OCI-M2 (cell line): ENCODE measurements around the gene CYSLTR2.
"Not testable (repeated sequence)": the region's sequence is repeated elsewhere in the genome, so short reads cannot be mapped to it uniquely, and the experiment has no call there.

Experiments used
- DNase-seq: peaks from one replicate; lab custom pipeline; 2025; ENCODE audit not compliant: unreplicated experiment; lab: John Stamatoyannopoulos, UW

The CYSLTR2 gene

DNA sequence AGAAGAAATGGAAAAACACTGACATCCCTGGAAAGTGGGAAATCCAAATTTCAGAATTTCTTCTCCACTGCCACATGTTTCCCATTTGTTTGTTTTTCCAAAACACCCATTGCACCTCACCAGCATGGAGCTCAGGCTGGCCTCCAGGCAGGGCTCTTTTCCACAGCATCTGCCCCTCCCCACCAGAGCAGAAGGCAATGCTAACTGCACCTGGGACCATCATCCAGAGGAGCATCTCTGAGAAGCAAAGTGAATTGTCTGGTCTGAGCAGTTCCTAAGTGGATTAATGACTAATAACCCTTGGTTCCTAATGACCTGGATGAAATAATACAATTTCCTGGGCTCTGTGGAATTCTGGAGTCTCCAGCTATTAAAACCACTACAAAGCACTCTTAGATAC lies 8.8 kb upstream of the CYSLTR2 start:
- no peak for DNase-seq

DNA sequence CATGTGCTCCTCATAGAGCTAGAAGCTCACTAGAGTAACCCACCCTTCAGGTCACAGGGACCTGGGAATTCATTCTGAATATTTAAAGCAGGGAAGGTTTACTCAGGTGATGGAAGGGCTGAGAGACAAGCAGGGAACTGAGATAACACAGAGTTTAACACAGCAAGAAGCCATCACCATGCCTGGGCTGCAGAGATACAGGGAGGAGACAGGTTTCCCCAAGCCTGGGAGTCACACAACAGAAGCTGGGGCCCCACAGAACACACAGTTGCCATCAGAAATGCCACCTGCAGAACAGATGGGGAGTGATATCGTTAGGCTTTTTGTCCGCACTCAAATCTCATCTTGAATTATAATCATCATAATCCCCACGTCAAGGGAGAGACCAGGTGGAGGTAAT lies 7.9 kb upstream of the CYSLTR2 start:
- no peak for DNase-seq

DNA sequence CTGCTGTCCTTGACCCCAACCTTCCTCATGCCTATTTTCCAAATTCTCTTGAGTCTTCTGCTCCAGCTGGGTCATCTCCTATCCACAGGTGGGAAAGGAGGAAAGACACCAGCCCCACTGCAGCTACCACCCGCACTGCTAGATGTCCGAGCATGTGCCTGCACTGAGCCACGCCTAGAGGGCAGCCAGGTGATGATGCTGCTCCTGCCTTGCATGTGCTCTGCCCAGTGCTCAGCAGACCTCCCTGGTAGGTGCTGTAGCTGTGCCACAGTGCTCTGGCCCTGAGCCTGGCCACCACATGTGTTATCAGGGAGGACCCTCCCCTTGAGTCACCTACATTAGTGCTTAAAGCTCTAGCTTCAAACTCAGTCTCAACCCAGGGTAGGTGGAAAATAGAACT lies 6.9 kb upstream of the CYSLTR2 start:
- no peak for DNase-seq

DNA sequence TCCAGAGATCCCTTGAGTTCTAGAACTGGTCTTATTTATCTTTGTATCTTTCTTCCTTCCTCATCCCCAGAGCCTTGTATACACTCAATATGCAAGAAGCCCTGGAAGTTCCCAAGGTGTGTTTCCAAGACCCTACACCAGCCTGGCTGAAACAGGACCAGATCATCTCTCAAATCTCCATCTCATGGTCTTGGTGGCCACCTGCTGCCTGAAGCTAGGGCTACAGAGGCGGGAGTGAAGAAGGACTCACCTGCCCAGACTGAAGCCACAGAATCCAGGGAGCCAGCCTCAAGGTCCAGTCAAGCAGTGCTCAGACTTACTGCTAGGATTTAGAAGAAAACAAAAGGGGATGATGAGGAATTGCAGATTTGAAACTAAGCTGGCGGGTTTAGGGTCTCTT lies 6.1 kb upstream of the CYSLTR2 start:
- DNase-seq: no peak

DNA sequence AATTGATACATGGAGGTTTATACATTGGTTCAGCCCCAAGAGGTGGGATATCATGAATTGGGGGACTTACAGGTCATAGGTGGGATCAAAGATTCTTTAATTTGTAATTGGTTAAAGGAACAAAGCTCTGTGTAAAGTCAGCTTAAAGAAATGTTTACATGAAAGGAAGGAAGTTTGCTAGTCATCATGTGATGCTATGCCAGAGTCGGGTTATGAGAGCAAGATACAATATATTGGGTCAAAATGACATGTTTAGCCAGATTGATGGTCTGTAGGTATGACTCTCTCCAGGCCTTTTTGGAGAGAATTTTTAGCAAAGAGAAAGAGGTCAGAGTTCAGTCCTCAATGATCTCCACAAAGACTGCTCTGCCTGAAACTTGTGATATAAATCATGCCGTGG lies 5.3 kb upstream of the CYSLTR2 start:
- DNase-seq: no peak

DNA sequence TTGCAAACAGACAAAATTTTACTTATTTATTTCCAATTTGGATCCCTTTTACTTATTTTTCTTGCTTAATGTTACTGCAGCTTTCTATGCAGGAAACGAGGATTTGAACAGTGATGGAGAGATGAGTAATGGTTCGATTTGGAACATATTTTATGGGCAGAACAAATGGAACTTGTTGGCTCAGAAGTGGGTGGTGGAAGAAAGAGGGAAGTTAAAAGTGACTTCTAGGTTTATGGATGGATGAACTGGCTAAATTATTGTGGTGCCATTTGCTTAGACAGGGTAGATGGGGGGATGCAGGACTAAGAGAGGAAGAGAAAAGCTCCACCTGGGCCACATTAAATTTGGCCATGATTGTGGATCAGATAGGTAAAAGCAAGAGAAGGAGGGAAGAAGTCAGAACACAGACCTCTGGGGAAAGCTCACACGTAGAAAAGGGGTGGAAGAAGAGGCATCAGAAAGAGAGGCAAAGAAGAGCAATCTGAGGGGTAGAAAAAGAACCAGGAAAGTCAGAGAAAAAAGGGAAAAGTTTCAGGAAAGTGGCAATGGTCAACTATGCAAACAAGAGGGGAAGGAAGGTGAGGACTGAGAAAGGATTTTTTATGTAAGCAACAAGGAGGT lies 768 bp upstream of the CYSLTR2 start:
- no peak for DNase-seq

DNA sequence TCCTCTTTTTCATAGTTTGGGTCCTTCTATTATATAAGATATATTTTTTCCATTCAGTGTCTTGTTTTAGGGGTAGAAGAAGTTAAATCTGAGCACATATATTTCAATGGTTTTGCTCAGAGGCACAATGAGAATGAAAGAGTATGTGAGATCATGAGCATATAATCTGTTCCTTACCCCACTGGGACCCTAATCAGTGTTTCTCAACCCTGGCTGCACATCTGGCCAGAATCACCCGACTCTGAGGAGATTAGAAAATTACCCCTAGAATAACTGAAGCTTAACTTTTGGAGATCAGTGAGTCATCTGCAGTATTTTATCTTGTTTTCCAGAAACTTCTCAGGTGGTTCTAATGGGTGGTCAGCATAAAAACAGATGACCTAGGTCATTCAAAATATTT lies 782 bp downstream of the CYSLTR2 start:
- no peak for DNase-seq

DNA sequence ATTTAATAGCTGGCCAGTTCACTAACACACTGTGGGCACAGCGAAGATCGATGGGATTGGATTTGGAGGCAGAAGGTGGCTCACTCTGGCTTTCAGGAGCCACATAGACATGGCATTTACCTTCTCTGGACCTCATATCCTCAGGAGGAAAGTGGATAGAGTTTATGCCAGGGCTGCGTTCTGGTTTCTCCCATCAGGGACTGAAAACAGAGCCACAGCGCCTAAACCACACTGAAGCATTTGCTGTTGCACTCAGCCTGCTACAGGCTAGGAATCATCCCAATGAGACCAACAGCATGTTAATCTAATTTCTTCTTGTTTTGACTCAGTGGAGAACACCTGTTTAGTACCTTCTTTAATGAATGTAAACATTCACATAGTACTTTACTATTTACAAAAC lies 1.6 kb downstream of the CYSLTR2 start:
- no peak for DNase-seq

DNA sequence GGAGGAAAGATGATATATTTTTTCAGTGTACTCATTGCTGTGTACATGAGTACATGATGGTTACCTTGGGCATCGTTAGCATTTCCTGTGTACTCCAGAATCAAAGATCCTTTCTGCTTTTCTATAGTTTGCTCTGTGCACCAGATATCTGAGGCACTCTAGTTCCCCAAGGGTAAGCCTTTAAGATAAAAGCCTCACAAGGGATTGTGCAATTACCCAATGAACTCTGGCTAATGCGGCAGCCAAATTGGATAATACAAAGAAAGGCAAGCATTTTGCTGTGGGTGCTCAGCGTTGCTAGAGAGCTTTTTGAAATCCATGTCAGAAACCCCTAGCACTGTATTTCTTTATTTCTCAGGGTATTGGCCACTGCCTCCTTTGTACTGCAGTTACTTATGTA lies 2.9 kb downstream of the CYSLTR2 start:
- DNase-seq: no peak

DNA sequence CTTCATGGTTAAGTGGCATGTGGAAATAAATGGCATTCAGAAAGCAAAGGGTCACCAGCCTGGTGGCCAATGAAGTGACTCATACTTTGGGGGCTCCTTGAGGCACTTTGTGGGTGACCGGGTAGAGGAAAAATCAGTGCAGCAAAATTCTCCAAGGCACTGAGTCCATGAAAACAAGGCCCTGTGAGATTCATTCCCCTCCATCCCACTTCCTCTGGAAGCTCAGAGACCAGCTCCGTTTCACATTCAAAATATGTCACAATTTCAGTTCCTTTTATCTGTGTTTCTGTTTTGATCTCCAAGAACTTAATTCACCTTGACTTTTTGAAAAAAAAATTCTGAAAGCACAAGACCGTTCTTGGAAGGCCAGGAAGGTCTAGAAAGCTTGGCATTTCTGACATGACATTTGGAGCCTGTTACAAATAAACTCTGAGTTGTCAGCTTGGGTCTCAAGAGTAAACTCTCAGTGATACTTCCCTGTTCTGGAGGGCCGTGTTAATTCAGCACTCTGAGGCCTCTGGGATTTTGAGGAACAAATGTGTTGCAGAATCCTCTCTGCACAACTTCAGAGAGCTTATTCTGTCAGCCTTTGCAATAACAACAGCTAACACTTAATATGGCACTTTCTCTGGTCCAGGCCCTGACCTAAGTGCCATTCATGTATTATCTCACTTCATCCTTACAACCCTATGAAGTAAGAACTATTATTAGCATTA lies 6.8 kb downstream of the CYSLTR2 start:
- no peak for DNase-seq

DNA sequence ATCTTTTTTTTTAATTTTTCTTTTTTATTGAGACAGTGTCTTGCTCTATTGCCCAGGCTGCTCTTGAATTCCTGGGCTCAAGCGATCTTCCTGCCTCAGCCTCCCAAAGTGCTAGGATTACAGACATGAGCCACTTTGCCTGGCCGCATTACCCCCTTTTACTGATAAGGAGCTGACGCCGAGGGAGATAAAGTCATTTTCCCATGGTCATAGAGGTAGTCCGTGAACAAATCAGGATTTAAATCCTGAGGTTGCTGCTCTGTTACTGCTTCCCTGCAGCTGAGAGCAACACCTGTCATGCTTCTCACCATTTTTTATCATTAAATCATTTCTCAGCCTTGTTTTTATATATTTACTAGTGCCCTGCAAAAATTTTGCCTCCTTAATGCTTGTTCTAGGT lies 7.4 kb downstream of the CYSLTR2 start:
- DNase-seq: no peak

DNA sequence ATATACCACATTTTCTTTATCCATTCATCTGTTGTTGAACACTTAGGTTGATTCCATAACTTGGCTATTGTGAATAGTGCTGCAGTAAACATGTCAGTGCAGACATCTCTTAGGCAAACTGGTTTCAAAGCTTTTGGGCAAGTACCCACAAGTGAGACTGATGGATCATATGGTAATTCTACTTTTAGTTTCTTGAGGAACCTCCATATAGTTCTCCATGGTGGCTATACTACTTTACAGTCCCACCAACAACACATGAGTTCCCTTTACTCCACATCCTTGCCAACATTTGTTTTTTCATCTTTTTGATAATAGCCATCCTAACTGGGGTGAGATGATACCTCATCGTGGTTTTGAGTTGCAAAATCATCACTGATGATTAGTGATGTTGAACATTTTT lies 8.5 kb downstream of the CYSLTR2 start:
- DNase-seq: no peak

DNA sequence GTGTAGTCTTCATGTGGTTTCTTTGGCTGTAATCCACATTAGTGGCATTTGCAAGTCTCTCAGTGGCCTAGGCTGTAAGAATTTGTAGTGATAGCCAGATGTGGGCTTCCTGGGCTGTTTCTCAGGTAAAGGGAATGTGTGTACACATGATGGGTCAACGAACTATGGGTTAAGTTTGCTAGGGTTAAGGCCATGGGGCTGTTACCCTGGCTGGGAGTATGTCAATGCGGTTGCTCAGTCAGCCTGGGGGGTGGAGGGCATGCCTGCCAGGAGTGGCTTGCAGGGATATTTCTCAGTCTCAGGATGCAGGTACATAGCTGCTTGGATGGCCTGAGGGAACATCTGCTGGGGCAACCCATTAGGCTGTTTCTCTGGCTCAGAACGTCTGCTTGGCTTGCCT lies 13.4 kb downstream of the CYSLTR2 start:
- no peak for DNase-seq

DNA sequence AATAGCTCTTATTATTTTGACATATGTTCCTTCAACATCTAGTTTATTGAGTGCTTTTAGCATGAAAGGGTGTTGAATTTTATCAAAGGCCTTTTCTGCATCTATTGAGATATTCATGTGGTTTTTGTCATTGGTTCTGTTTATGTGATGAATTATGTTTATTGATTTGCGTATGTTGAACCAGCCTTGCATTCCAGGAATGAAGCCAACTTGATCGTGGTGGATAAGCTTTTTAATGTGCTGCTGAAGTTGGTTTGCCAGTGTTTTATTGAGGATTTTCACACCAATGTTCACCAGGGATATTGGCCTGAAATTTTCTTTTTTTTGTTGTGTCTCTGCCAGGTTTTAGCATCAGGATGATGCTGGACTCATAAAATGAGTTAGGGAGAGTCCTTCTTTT lies 17.7 kb downstream of the CYSLTR2 start:
- DNase-seq: not testable (repeated sequence)

DNA sequence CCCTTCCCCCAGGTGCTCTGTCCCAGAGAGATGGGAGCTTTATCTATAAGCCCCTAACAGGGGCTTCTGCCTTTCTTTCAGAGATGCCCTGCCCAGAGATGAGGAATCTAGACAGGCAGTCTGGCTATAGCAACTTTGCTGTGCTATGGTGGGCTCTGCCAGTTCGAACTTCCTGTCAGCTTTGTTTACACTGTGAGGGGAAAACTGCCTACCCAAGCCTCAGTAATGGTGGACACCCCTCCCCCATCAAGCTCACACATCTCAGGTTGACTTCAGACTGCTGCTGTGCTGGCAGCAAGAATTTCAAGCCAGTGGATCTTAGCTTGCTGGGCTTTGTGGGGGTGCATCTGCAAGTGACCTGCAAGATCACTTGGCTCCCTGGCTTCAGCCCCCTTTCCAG lies 21.5 kb downstream of the CYSLTR2 start:
- DNase-seq: no peak

DNA sequence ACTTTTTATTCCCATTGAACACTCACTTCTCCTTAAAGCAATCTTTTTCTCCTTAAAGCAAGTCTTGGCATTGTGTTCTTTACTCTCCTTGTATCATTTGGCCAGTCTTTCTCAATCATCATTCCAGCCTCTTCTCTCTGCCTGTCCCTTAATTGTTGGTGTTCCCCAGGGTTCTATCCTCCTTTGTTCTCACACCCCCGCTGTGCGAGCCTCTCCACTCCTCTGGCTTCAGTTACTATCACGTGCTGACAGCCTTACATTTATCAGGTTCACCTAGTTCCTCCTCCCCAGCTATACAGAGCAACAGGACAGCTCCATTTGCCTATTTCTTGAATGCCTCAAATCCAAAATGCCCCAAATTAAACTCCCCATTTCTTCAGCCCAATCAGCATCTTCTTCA lies 24.6 kb downstream of the CYSLTR2 start:
- DNase-seq: no peak

DNA sequence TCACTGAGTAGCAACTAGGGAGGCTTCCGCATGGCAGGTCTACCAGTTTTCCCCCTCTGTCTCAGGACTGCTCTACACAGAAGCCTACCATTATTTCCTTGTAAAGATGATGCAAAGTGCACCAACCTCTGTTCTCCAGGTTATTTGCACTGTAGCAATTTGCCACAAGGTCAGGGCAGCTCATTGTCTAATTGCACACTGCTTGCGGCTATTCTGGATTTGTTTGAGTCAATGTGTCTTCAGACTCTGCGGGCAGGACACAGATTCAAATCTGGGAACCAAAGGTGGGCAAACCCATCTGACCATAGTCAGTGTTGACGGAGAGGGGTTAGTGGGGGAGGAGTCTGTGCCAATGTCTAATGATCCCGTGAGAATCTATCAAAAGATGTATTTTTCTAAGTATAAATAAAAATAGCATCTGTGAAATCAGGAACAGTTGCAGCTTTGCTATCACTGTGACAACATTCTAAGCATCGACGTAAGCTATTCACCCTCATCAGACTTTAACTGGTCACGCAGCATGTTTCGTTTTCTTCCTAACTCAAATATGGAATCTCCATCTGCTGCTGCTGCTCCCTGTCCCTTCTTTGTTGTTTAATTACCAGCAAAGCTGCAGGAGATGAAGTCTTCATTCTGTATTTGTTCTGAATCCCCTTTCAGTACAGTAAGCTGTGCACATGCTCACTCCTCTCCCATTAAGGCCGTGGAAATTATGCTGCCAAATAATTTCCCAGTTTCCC lies 26.4 kb downstream of the CYSLTR2 start:
- no peak for DNase-seq

DNA sequence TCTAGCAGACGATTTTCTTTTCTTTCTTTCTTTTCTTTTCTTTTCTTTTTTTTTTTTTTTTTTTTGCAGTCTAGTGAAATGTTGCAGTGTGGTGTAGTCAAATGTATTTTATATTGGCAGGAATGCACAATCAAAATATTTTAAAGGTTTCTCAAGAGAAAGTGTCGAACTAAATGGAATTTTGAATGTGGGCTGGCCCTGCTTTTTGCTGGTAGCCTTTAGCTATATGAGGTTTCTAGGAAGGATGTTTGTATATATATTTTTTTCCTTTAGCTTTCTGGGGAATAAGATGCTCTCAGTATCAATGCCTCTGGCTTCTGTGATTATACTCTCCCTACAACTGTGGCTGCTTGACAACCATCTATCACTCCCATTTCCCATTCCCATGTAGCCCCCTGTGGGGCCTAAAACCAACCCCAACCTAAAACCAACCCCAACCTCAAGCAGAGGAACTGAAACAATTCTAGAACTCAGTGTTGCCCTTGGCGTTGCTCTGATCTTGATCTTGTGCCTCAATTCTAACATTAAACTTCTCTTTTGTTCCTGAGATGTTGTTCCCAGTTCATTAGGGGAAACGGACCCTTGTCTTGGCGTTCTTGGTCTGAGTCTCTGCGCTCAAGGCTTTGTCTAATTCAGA lies 27.1 kb downstream of the CYSLTR2 start:
- no peak for DNase-seq

DNA sequence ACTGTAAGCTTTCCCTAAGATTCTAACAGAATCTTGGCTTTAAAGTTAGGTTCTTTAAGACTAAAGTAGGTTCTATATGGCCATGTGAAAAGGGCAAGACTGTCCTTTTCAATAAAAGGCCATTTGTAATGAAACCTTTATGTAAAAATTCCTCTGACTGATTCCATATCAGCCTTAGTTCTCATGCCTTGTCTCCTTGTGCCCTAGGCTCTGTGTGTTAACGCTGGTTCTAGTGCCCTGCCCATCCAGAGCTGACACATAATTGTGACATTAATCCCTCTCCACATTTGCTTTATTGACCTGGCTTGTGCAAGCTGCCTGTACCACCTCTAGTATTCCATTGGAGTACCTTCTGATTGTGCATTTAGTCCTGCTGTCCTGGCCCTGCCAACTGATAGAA lies 28.2 kb downstream of the CYSLTR2 start:
- DNase-seq: no peak

DNA sequence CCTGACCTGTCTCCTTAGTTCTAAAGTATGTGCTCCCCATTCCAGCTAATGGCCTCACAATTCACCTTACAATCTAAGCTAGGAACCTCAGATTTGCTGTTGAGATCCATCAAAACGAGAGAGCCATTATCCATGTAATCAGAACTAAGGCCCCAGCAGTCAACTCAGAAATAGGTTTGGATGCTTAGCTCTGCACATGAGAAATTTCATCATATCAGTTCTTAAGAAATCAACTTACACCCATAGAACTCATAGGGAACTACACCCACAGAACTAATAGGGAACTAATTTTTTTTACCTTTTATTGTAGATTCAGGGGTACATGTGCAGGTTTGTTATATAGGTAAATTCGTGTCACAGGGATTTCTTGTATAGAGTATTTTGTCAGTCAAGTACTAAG lies 28.7 kb downstream of the CYSLTR2 start:
- no peak for DNase-seq

DNA sequence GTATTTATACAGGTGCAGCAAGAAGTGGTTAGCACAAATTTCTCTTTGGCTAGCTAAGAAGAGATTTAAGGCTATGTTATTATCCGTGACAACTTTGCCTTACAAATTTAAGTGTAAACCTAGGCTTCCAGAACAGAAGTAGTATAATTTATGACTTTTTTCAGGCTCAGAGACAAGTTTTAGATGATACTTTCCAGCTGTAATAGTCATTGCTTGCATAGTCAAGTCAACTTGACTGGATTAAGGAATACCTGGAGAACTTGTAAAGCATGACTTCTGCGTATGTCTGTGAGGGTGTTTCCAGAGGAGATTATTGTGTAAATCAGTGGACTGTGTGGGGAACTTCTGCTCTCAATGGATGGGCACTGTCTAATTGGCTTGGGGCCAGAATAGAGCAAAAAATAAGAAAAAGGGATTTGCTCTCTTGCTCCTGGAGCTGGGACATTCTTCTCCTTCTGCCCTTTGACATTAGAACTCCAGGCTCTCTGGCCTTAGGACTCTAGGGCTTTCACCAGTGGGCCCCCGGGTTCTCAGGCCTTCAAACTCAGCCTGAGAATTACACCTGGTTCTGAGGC lies 33.0 kb downstream of the CYSLTR2 start:
- no peak for DNase-seq

DNA sequence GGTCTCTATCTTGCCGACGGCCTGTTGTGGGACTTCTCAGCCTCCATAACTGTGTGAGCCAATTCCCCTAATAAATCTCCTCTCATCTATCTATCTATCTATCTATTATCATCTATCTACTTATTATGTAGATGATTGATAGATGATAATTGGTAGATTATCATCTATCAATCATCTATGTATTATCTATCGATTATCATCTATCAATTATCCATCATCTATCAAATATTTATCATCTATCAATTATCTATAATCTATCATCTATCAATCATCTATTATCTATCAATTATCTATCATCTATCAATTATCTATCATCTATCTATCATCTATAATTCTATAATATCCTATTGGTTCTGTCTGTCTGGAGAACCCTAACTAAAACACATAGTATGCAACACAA lies 33.5 kb downstream of the CYSLTR2 start:
- DNase-seq: no peak
